Cardiac fibroblast (primary cell): ENCODE results near the gene DEGS1.

Experiments
- DNase-seq, 2 donors: peaks; one replicate each; pipeline versions ENCODE4 v3.0.0 to v3.0.0-alpha.2; 2010; ENCODE audit warnings: low read depth in 2 of 2
- H3K4me3 ChIP-seq, 2 donors: replicated peaks in 1 of 2; 1 replicate in 1 of 2; 2 replicates in 1 of 2; pipeline ENCODE4 v1.5.1; 2011; ENCODE audit warnings: low read depth in 2 of 2, low read length in 2 of 2, mild to moderate bottlenecking in 2 of 2, moderate library complexity in 1 of 2
- CTCF ChIP-seq: IDR thresholded peaks from one replicate; pipeline ENCODE4 v1.5.1; 2011; ENCODE audit warnings: low read depth, mild to moderate bottlenecking, low read length, inconsistent platforms

Gene DEGS1

GRCh38 chr1:224177356-224177999 lies 5.6 kb upstream of the DEGS1 start:
- no peak for TF ChIP-seq CTCF
- H3K4me3 ChIP-seq, result no peak overlapping the region
- no peak for DNase-seq

GRCh38 chr1:224178894-224179293 lies 4.1 kb upstream of the DEGS1 start:
- no peak for TF ChIP-seq CTCF

GRCh38 chr1:224180783-224181452 lies 2.1 kb upstream of the DEGS1 start:
- TF ChIP-seq CTCF, result no peak
- no peak for DNase-seq
- no peak overlapping the region for H3K4me3 ChIP-seq

More at GRCh38 chr1:224178894-224179293, 4.1 kb upstream of the DEGS1 start:
- no peak for DNase-seq
- H3K4me3 ChIP-seq, result no peak overlapping the region

GRCh38 chr1:224181453-224181810 lies 1.6 kb upstream of the DEGS1 start:
- no peak overlapping the region for H3K4me3 ChIP-seq
- no peak for TF ChIP-seq CTCF
- DNase-seq, result no peak

- DNase-seq, result no peak
Measured at GRCh38 chr1:224182057-224182865, 779 bp upstream of the DEGS1 start.

More at GRCh38 chr1:224182057-224182865, 779 bp upstream of the DEGS1 start:
- no peak for TF ChIP-seq CTCF
- peak overlapping the region; percentile 76 to 86 for H3K4me3 ChIP-seq
